ENCODE measurements around the gene LINGO3.
"Not testable (repeated sequence)": the region's sequence is repeated elsewhere in the genome, so short reads cannot be mapped to it uniquely, and the experiment has no call there.

LINGO3 gene, protein sequence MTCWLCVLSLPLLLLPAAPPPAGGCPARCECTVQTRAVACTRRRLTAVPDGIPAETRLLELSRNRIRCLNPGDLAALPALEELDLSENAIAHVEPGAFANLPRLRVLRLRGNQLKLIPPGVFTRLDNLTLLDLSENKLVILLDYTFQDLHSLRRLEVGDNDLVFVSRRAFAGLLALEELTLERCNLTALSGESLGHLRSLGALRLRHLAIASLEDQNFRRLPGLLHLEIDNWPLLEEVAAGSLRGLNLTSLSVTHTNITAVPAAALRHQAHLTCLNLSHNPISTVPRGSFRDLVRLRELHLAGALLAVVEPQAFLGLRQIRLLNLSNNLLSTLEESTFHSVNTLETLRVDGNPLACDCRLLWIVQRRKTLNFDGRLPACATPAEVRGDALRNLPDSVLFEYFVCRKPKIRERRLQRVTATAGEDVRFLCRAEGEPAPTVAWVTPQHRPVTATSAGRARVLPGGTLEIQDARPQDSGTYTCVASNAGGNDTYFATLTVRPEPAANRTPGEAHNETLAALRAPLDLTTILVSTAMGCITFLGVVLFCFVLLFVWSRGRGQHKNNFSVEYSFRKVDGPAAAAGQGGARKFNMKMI

DNA sequence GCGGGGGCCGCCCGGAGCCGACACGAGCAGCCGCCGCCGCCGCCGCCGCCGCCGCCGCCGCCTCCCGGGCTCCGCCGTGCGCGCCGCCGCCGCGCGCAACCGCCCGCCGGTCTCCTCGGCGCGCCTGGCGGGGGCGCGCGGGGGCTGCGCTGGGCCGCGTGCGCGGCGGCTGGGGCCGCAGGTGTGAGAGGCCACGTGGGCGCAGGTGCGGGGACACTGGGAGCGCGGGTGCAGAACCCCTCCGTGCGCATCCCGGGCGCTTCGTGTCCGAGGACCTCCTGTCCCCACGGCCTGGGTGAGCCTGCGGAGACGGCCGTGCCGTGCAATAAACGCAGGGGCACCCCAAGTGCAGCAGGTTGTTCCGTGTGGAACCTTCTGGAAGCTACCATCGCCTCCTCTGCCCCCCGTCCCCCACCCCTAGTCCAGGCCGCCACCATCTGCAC lies at the start of gene LINGO3:
Gene LINGO3 (minus strand): TSS at position 41 of the 443 bp plus-strand sequence. CDS start 16,378 bp downstream, outside the sequence.
- DNase-seq (ENCODE audit: low spot score): no peak

DNA sequence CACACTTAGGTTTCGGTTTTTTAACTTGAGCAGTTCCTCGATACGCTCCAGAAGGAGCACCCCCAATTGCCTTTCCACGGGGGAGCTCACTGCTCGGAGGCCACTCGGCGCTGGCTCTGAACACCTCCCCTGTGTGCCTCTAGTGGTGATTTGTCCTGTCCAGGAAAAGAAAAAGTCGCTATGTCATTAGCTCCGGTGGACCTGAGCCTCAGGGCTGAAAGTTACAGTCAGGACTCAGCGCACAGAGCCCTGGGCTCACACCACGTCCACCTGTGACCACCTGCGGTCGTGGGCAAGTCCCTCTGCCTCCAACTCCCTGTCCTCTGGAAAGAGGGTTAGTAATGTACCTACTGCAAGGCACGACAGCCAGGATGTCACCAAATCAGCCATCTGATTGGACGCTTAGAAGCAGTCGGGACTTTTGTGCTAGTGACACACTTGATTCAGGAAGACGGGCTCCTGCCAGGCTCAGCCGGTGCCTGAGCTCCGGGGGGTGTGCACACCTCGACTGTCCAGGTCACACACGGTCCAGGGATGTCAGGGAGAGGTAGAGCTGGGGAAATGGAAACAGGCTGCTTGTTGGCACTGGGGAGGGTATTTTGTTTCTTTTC lies 48.2 kb upstream of the LINGO3 start:
- no peak for DNase-seq (ENCODE audit: low spot score)

DNA sequence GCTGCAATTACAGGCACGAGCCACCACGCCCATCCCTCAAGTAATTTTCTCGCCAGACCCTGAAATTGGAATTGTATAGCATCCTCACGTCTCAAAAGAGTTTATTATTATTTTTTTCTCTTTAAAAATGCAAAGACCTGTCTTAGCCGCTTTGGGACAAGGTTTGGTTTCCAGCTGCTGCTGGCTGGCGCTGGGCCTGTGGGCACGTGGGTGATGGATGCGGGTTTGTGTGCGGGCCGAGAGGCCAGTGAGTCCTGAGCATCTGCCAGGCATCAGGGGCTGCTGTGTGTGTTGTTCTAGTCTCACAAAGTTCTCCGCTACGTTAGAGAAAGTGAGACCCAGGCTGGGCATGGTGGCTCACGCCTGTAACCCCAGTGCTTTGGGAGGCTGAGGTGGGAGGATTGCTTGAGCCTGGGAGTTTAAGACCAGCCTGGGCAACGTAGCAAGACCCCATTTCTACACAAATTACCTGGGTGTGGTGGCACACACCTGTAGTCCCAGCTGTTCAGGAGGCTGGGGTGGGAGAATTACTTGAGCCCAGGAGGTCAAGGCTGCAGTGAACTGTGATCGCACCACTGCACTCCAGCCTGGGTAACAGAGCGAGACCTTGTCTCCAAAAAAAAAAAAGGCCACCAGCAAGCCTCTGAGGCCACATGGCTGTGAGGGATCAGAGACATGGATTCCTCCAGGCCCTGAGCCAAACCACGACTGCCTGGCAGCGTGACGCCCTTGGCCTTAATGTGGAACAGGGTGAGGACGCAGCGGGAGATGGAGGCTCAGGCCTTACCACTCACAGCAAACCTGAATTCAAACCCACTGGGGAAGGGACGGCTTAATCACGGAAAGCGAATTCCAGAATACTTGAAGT lies 47.4 kb upstream of the LINGO3 start:
- no peak for DNase-seq (ENCODE audit: low spot score)

DNA sequence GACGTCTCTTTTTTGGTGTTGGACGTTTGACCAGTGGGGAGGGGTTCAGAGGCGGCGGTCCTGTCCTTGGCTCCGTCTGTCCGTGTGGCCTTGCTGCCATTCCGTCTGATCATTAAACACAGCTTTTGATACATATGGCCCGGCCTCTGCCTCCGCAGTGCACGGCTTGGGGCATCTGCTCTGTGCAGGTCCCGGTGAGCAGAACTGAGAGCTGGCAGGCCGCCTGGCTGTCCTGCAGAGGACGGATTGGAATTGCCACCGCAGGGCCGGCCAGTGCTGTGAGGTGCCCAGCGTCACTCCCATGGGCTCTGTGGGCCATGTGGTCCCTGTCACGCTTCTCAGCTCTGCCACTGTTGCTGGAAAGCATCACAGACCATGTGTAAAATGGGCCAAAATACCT lies 46.7 kb upstream of the LINGO3 start:
- DNase-seq (ENCODE audit: low spot score): no peak

DNA sequence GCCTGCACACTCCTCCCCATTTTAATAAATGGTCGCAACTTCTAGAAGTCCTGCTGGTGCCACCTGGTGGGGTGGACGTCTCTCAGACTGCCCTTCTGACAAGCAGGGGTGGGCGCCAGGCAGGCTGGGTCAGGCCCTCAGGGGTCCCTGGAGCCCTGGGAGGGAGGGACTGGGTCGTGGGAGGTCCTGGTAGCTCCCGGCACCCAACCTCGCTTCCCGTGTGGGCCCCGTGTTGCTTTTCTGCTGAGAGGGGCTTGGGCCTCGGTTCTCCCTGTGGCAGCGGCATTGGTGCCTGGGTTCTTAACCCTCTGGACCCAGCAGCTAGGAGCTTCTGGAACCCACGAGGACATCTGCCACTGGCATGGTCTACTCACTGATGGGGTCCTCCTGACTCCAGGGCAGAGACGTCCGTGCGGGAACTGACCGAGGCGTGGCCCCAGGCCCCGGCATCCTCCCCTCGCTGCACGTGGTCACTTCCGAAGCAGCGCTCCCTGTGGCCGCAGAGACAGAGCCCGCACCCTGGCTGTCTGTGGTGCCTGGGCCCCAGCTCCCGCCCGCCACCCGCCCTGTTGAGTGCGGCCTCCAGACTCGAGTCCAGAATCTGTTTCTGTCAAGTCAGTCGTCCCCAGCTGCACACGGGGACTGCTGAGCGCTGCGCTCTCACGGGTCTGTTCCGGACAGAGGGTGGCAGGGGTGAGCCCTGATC lies 46.1 kb upstream of the LINGO3 start:
- no peak for DNase-seq (ENCODE audit: low spot score)

DNA sequence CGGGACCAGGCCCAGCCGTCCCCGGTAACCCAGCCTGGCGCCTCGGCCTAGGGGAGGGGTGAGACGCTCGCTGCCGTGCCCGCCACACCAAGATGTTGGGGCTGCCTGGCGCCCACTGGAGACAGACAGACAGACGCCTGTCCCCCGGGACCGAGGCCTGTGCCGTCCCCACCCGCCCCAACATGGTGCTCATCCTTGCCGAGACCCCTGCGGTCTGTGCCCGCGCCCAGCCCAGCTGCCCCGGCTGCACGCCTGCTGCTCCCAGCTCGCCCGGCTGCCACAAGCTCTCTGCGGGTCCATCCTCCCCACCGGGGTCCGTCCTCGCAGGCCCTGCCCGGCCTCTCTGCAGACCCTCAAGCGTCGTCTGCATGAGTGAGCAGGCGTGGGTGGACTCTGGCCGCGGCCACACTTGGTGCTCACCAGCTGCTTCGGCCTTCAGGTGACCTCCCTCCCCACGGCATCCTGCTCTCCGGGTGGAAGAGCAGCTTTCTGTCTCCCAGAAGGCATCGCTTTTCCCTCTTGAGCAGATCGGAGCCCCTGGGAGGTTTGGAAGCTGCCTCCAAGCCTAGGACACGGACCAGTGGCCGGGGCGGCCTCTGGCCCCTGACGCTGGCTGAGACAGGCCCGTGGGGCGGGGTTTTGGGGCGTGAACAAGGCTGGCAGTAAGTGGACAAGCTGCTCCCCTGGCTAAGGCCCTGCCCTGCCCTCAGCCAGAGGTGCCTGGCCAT lies 45.4 kb upstream of the LINGO3 start:
- no peak for DNase-seq (ENCODE audit: low spot score)

DNA sequence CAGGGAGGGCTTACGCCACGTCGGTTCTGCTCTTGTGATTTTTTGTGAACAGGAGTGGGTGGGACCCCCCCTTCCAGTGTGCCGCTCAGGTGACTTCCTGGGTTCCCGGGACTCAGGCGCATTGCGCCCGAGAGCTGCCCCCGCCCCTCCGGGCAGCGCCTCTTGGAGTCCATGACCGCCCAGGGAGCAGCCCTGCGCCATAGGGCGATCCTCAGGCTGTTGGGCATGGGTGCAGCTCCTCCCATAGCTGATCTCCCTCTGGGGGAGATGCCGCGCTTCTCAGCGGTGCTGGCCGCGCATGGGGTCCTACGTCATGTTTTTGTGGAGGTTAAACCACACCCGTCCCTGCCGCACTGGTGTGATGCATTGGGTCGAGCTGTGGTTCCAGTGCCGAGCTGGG lies 44.2 kb upstream of the LINGO3 start:
- no peak for DNase-seq (ENCODE audit: low spot score)

DNA sequence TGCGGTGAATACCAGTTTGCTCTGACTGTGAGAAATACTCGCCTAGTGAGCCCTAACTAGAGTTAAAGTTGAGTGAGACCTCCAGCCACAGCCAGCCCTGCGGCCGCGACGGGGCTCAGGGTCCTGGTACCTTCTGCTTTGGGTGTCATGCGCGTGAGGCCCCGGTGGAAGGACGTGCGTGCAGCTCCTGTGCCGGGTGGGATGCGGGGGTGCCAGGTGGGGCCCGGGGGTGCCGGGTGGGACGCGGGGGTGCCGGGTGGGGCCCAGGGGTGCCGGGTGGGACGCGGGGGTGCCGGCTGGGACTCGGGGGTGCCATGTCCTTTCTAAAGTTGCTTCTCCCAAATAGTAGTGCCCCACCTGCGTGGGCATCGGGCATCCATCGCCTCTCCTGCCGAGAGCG lies 43.6 kb upstream of the LINGO3 start:
- DNase-seq (ENCODE audit: low spot score): no peak

DNA sequence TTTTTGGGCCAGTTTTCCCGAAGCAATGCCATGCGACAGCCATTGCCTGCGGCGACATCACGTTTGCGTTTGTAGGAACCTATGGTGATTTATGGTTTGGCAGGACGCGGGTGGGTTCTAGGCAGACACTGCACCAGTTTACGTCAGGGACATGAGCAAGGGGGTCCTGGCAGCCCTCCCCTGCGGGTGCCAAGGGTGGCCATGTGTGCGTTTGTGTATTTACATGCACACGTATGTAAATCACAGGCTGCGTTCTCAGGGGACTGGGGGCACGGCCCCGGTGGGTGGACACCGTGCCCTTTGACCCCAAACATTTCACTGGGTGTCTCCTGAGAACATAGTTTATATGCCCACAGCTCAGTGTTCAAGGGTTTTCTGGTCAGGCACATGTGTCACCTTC lies 42.7 kb upstream of the LINGO3 start:
- no peak for DNase-seq (ENCODE audit: low spot score)

DNA sequence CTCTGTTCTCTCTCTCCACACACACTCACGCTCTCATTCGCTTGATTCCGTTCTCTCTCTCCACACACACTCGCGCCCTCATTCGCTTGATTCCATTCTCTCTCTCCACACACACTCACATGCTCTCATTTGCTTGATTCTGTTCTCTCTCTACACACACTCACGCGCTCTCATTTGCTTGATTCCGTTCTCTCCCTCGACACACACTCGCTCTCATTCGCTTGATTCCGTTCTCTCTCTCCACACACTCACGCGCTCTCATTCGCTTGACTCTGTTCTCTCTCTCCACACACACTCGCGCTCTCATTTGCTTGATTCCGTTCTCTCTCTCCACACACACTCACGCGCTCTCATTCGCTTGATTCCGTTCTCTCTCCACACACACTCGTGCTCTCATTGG lies 41.9 kb upstream of the LINGO3 start:
- DNase-seq (ENCODE audit: low spot score): not testable (repeated sequence)

DNA sequence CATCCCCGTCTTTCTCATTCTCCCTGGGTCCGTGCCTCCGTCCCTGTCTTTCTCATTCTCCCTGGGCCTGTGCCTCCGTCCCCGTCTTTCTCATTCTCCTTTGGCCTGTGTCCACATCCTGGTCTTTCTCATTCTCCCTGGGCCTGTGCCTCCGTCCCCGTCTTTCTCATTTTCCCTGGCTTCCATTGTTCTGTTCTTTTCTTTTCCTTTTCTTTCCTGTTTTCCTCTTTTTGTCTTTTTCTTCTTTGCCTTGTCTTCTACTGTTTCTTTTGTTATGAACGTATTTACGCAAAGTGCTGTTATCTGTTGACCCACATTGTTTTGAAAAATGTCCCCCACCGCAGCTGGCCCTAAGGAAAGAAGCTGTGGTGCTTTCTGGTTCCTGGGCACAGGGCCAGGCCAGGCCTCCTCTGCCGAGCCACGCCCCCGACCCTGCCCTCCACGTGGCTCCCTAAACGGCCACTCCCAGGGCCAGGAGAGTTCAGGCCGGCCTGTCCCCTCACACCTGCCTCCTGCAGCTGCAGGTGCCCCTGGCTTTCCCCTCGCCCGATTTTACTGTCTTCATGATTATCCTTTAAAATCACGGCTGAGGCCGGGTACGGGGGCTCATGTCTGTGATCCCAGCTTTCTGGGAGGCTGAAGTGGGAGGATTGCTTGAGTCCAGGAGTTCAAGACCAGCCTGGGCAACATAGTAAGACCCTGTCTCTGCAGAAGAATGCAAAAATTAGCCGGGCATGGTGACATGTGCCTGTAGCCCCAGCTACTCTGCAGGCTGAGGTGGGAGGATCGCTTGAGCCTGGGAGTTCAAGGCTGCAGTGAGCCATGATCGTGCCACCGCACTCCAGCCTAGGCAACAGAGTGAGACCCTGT lies 38.1 kb upstream of the LINGO3 start:
- DNase-seq (ENCODE audit: low spot score): no peak

DNA sequence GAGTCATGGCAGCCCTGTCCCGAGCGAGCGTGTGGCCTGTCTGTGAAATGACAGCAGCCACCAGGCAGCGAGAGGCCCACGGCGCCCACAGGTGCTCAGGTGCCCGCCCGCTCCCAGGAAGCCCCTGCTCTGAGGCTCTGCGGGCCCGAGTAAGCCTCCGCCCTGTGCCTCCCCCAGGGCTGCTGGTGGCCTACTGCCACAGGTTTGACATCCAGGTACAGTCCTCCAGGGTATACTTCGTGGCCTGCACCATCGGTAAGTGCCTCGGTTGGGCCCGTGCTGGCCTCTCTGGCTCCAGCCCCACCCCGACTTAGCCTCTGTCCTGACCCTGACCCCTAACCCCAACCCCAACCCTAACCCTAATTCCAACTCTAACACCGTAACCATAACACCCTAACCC lies 37.1 kb upstream of the LINGO3 start:
- DNase-seq (ENCODE audit: low spot score): no peak

DNA sequence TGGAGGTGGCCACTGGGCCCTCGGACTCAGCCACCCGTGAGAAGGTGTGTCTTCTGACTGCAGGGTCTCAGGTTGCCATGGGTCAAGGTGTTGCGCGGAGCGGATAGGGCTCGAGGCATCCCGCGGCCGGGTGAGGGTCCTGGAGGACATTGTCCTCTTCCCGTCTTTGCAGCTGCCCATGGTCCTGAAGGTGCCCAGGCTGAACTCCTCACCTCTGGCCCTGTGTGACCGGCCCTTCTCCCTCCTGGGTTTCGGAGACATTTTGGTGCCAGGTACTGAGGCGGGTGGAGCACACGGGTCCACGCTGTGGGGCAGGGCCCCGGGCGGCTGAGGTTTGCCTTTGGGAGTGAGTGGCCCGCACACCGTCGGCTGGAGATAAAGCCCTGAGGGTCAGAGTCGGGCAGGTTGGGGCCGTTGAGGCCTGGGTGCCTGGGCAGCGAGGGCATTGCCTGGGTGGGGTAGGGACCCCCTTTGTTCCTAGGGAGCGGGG lies 36.5 kb upstream of the LINGO3 start:
- no peak for DNase-seq (ENCODE audit: low spot score)

DNA sequence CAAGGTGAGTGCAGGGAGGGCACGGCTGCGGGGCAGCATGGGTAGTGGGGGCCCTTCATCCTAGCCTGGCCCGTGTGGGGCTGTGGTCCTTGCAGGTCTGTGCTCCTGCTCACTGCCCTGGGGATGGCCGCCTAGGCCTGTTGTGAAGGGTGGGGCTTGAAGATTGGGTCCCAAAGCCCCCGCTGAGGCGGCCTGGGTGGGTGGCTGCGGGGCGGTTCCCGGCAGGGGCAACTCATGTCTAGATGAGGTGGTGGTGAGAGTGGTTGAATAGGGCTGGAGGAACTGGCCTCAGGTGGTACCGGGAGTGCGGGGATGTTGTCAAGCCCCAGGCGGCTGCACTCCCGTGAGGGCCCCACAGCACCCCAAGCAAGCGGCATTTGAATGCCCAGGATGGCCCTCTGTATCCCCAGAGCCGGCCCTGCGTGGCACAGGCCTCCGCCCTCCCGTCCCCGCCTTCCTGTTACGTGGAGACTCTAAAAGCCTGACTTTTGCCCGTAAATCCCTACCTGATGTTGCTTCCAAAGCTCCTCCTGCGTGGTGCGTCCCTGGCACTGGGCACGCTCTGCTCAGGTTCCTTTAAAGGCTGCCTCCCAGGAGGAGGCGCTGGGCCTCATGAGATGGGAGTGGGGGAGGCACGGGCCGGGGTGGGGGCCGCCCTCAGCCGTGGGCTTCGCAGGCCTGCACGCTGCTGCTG lies 35.5 kb upstream of the LINGO3 start:
- DNase-seq (ENCODE audit: low spot score): no peak

DNA sequence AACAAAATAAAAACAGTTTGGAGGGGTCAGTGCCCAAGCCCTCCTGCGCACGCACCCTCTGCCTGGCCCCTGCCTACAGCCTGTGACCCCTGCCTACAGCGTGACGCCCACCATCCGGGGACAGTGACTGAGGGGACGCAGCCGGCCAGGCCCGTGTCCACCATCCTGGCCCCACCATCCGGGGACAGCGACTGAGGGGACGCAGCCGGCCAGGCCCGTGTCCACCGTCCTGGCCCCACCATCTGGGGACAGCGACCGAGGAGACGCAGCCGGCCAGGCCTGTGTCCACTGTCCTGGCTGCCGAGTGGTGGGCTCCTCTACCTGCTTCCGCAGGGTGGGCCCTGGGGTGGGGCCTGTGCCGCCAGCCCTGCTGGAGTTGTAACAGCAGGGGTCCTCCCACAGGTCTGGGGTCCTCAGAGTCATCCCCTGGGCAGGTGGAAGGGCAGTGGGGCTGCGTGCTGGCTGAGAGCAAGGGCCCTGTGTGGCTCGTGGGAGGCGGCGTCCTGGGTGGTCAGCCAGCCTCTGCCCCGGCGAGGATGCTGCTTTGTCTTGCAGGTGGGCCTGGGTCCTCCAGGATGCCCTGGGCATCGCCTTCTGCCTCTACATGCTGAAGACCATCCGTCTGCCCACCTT lies 34.8 kb upstream of the LINGO3 start:
- no peak for DNase-seq (ENCODE audit: low spot score)

DNA sequence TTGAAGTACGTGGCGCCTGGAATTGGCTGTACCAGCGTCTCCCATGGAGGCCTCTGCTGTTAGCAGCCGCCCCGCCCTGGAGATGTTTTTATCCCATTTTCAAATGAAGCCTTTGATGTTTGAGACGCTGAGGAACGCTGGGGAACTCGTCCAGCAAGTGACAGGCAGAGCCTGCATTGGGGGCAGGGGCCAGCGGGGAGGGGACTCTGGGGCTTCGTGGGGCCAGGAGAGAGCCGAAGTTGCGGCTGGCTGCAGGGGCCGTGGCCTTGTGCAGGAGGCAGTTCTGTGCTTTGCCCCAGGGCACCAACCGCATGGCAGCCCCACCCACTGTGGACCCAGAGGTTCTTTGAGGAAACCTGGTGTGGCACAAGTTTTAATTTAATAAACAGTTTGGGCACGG lies 34.0 kb upstream of the LINGO3 start:
- no peak for DNase-seq (ENCODE audit: low spot score)

DNA sequence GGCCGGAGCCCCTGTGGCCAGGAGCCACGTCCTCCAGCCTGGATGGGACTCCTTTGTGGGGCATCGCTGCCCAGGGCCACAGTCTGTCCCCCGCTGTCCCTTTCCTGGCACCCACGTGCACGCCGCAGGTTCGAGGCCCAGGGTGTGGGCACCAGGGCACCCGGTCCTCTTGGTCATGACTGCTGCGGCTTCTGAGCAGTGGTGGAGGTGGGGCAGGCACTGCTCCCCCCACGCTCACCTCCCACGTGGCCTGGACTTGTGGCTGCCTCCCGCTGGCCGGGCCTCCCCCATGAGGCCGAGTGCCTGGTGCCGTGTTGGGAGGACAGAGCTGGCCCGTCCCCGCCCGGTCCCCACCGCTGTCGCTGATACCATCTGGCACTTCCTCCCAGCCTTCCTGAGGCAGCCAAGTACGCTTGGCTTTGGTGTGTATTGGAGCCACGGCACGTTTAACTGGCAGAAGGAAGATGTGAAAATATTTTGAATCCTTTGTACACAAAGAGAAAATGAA lies 33.3 kb upstream of the LINGO3 start:
- no peak for DNase-seq (ENCODE audit: low spot score)

DNA sequence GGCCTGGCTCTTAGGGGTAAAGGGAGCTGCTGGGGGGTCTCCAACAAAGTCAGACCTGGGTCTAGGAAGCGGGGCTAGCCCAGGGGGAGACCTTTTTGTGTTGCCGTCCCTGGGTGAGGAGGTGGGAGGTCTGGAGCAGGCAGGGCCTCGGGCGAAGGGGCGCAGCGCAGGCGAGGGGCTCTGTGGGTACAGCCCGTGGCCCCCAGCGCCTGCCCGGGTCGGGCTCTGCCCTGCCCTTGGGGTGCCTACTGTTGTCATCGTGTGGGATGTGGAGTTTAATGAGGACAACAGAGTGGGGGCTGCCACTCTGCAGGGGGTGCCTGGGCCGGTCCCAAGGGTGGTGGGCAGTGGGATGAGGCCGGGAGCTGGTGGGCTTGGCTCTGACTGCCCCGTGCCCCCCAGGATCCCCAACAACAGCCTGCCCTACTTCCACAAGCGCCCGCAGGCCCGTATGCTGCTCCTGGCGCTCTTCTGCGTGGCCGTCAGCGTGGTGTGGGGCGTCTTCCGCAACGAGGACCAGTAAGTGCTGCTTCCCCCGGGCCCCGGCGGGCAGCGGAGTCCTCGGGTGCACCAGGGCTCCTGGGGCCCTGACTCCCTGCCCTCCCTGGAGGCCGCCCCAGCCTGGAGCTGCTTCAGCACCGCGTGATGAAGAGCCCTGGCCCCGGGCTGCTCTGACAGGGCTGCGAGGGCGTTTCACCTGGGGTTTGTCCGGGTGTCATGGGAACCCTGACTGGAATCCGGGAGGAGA lies 32.7 kb upstream of the LINGO3 start:
- no peak for DNase-seq (ENCODE audit: low spot score)
